OCI-LY1 (cell line): ENCODE measurements around the gene MAPK9.

ENCODE experiments used
- CTCF ChIP-seq: fragments of 200-600 bp; sonication (generic), shearing (Covaris generic); IDR thresholded peaks from 2 replicates; pipeline ENCODE4 v1.5.1; 2017; ENCODE audit warnings: mild to moderate bottlenecking, antibody characterized with exemption, low read length, moderate library complexity, mixed read lengths
- EZH2 ChIP-seq: fragments of 200-600 bp; sonication (generic), shearing (Covaris generic); IDR thresholded peaks from 2 replicates; pipeline ENCODE4 v1.8.0; 2017; ENCODE audit warnings: borderline replicate concordance, mixed run types, mild to moderate bottlenecking, antibody characterized with exemption, low read length, moderate library complexity, mixed read lengths

DNA sequence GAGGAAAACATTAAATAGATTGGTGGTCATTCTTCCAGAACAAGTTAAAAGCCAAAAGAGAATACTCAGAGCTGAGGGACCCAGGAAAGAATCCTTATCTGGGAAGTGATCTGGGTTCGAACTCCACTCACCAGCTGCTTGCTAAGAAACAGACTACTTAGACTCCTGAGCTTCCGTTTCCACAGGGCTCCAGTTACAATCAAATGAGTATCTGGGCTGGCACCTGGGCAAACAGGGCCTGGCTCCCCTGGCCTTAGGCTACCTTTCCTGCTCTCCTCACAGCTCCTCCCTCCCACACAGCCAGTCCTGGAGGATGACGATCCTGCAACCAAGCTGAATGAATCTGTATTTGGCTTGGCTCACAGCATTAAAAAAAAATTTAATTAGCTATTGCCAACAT, 2.5 kb downstream of the MAPK9 start:
- TF ChIP-seq CTCF = no peak
- TF ChIP-seq EZH2 = no peak
